C4-2B (cell line): ENCODE data around the gene MAGI2.

Source experiments
- H3K27ac ChIP-seq: fragments of 450-650 bp; 2 replicates; pipeline ENCODE4 v1.5.1; 2017
- CTCF ChIP-seq: fragments of 450-650 bp; conservative IDR thresholded peaks from 2 replicates; pipeline ENCODE4 v1.5.1; 2017; ENCODE audit warnings: mild to moderate bottlenecking
- ZFX ChIP-seq: fragments of 450-650 bp; IDR thresholded peaks from 2 replicates; pipeline ENCODE4 v1.6.1; 2017

MAGI2 gene

GRCh38 chr7:79308192-79308591, 145.3 kb downstream of the MAGI2 start:
- TF ChIP-seq ZFX, result no peak
- TF ChIP-seq CTCF, result peak; percentile 26; the same call in 1 of the 2 replicates
- H3K27ac ChIP-seq, result no peak overlapping the region

- TF ChIP-seq ZFX, result no peak
- no peak for TF ChIP-seq CTCF
- H3K27ac ChIP-seq, result no peak overlapping the region
These were observed 146.1 kb downstream of the MAGI2 start for GRCh38 chr7:79307376-79307775.

GRCh38 chr7:79304711-79305110, 148.8 kb downstream of the MAGI2 start:
- H3K27ac ChIP-seq, result no peak overlapping the region
- no peak for TF ChIP-seq CTCF
- TF ChIP-seq ZFX, result no peak

GRCh38 chr7:79302293-79302692, 151.2 kb downstream of the MAGI2 start:
- TF ChIP-seq CTCF (no peak), ZFX (no peak)
- H3K27ac ChIP-seq, result no peak overlapping the region

- no peak overlapping the region for H3K27ac ChIP-seq
- TF ChIP-seq CTCF (no peak), ZFX (no peak)
These were observed 152.0 kb downstream of the MAGI2 start for GRCh38 chr7:79301419-79301818.

- H3K27ac ChIP-seq, result no peak overlapping the region
- TF ChIP-seq CTCF (no peak), ZFX (no peak)
These were observed 152.9 kb downstream of the MAGI2 start for GRCh38 chr7:79300573-79300972.

GRCh38 chr7:79298145-79298760, 155.2 kb downstream of the MAGI2 start:
- TF ChIP-seq ZFX, result no peak
- peak; percentile 90 for TF ChIP-seq CTCF
- H3K27ac ChIP-seq, result no peak overlapping the region
